ENCODE measurements around the gene HUS1B. TPM values are rescaled to one million over a fixed set of nuclear protein-coding genes. Genes with fewer than 3 reads are reported as not detected.

The HUS1B gene
- total RNA-seq, 1 donor from 2014 or later = 0.70 TPM

- no peak for DNase-seq (ENCODE audit: low read depth)
These were observed 34.4 kb downstream of the HUS1B start for GRCh38 chr6:622462-622861.

- no peak for DNase-seq (ENCODE audit: low read depth)
These were observed 35.0 kb downstream of the HUS1B start for GRCh38 chr6:621931-622330.

- no peak for DNase-seq (ENCODE audit: low read depth)
These were observed 36.0 kb downstream of the HUS1B start for GRCh38 chr6:620950-621349.

DNA sequence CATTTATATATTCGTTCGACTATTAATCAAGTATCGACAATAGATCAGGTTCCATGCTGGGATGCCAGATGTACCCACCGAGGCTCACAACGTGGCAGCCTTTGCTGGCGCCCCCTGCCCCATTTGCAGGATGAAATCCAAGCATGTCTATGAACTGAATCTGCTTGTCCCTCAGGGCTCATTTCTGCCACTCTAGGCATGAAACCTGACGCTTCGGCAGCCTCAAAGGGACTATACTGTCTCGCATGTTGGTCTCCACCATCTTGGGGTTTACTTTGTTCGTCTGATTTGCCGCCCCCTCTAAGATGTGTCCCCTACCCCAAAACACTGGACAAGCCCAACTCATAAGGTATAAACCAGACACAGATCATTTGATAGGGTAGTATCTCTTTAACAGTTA, 36.7 kb downstream of the HUS1B start:
- no peak for DNase-seq (ENCODE audit: low read depth)

DNA sequence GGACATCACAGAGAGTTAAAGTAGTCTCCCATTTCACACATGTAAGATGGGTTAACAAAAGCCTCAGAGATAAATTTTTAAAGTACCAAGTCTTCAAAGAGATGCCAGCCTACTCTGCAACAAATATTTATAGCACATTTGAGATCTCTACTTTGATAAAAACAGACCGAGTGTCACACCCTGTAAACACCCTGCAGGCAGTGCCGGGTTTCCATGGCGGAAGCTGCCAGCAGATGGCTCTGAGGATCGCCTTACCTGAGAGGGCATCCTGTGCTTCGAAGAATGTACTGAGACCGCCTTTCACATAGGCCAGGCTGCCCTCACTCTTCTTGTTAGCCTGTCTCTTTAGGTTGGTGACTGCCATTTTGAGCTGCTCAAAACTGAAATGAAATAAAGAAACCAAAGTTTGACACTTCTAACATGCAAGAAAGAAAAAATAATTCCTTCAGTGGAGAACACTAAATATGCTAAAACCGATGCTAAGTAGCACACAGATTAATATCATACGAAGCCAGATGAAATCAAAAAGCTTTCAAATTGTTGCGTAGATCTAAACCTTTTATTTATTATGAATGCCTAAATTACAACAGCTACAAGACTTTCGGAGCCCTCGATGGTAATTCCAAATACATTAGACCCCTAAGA, 39.3 kb downstream of the HUS1B start:
- no peak for DNase-seq (ENCODE audit: low read depth)

DNA sequence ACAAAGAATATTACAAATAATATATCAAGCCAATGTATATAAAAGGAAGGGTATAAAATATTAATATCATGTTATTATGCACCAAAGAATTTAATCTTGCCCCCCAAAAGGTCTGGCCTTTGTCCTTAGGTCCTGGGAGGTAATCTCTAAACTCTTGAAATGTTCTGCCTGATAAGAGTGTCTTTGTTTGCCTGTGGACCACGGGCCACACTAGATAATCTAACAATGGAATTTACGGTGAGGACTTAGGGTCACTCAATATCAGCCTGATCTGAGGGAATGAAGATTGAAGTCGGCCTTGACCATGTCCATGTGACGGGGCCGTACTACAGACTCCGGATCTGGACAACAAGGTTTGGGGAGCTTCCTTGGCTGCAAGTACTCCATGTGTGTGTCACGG, 42.9 kb downstream of the HUS1B start:
- DNase-seq (ENCODE audit: low read depth) = no peak

DNA sequence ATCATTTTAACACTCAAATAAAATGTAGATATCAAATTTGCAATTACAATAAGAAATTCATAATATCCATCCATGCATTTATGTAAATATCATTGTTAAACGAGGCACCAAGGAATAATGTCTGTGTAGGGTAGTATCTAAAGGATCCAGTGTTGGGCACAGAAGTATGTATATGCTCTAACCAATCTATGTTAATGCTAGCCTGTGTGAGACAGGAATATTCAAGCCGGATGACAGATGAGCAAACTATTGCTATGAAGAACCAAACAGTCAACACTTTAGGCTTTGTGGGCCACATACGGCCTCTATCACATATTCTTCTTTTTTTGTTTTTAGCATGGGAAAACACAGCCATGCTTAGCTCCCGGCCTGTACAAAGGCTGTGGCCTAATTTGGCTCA, 45.0 kb downstream of the HUS1B start:
- DNase-seq (ENCODE audit: low read depth) = no peak

GRCh38 chr6:610882-611281, 46.0 kb downstream of the HUS1B start:
- no peak for DNase-seq (ENCODE audit: low read depth)

DNA sequence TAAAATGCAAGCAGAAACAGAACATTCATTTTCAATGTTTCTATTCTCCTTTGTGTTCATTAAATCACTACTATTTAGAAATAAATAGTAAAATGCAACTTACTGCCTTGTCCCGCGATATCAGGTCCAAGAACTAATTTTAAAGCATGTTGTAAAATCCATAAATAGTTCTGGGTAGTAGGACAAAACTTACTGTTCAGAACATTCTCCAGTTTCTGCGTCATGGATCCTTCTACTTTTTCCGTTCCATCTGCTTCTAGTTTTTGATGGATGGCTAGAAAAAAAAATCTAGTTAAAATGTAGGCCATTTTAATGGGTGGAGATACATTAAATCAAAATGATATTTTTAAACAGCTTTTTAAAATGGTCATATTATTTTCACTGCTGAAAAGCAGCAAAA, 47.0 kb downstream of the HUS1B start:
- DNase-seq (ENCODE audit: low read depth) = no peak

DNA sequence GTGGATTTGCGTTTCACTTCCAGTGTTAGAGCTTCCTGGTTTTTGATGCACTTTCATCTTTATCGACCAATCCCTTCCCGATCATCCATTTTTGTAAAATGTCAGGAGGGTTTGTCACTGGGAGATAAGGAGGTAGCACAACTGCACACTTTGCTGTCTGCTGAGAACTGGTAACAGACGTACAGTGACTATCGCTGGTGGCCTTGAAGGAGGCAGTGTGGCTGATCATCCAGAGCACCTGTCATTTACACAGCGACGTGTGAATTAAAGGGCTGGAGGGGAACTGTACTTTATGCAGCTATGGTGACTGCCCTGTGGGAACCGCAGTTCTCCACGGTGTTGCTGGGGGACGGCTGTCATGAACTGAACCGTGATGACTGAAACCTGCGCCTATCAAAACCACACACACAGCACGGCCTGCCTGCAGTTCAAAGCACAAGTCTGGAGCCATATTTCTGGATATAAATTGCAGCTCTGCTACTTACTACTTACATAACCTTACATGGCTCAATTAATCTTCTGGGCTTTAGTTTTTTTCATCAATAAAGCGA, 50.0 kb downstream of the HUS1B start:
- DNase-seq (ENCODE audit: low read depth) = no peak

Other genes with a start within 250 kb of the HUS1B start
- 41.3 and 48.4 TPM in 2 replicates for gene EXOC2, start 36.0 kb upstream of the HUS1B start, total RNA-seq